WI38 (cell line): Measurements from ENCODE around the gene HOXB2.

ENCODE experiments used
- H3K4me3 ChIP-seq: 2 replicates; pipeline ENCODE4 v1.5.1; 2011; ENCODE audit warnings: low read depth, mild to moderate bottlenecking, control low read depth, low read length
- TF ChIP-seq, protein P1 (sequence below): IDR thresholded peaks from 2 replicates; pipeline ENCODE4 v1.5.1; 2012; ENCODE audit warnings: low read depth, mild to moderate bottlenecking, control low read depth, low read length

HOXB2 gene

DNA sequence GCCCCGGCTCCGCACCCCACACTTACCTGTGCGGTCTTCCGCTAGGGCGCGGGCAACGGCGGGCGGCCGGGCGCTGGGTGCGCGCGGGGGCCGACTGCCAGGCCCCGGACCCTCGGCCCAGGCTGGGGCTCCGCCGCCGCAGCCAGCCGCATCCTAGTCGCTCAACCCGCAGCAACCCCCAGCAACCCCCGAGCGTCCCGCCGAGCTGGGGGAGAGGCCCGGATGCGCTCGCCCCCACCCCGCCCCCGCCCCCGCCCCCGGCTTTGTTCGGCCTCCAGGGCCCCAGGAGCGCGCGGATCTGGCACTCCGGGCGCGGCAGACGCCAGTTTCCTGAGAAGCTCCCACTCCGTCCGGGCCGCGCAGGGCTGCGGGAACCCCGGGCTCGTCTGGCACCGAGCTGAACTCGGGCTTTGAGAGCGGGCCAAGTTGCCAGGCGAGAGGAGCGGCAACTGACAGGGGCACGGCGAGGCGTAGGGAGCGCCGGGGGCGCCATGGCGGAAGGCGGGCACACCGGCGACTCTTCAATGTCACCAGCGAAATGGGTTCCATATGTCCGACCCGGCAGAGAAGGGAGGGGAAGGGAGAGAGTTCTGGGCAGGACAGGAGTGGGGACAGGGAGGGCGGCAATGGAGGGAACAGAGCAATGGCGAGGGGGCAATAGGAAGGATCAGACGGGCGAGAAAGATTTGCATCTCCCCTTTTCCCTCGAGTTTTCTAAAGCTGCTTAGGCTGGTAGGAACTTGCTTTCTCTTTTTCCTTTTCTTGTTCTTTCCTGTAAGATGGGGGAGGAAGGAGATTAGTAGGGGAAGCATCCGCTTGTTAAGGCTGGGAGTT, 19.5 kb upstream of the HOXB2 start:
- TF ChIP-seq, protein P1, sequence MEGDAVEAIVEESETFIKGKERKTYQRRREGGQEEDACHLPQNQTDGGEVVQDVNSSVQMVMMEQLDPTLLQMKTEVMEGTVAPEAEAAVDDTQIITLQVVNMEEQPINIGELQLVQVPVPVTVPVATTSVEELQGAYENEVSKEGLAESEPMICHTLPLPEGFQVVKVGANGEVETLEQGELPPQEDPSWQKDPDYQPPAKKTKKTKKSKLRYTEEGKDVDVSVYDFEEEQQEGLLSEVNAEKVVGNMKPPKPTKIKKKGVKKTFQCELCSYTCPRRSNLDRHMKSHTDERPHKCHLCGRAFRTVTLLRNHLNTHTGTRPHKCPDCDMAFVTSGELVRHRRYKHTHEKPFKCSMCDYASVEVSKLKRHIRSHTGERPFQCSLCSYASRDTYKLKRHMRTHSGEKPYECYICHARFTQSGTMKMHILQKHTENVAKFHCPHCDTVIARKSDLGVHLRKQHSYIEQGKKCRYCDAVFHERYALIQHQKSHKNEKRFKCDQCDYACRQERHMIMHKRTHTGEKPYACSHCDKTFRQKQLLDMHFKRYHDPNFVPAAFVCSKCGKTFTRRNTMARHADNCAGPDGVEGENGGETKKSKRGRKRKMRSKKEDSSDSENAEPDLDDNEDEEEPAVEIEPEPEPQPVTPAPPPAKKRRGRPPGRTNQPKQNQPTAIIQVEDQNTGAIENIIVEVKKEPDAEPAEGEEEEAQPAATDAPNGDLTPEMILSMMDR = no peak
- peak overlapping the region; percentile 63 for H3K4me3 ChIP-seq

GRCh38 chr17:48563867-48564187, 18.9 kb upstream of the HOXB2 start:
- peak overlapping the region; percentile 63 for H3K4me3 ChIP-seq
- TF ChIP-seq, protein P1 = no peak

DNA sequence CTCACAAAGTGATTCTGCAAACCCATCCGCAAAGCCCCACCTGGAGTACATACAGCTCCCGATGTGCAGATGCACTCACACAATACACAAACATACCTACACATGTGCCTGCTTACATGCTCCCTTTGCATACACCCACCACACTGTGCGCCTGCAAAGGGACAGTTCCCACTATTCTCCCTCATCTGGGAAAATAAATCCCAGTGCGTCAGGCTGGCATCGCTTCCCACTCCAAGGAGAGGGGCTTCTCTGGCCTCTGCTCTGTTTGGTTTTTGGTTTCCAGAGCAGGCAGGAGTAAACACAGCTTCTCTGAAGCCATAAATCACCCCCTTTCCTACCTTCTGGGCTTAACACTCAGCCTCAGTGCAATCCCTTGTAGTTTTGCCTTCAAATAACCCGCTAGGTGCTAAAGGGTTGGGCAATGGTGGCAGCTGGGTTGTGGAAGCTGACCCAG, 18.5 kb upstream of the HOXB2 start:
- peak overlapping the region; percentile 63 for H3K4me3 ChIP-seq
- TF ChIP-seq, protein P1 = no peak

GRCh38 chr17:48562934-48563333, 18.0 kb upstream of the HOXB2 start:
- H3K4me3 ChIP-seq = peak overlapping the region; percentile 63
- TF ChIP-seq, protein P1 = no peak

GRCh38 chr17:48561884-48562810, 17.2 kb upstream of the HOXB2 start:
- H3K4me3 ChIP-seq = peak overlapping the region; percentile 63
- TF ChIP-seq, protein P1 = peak; percentile 57

- TF ChIP-seq, protein P1 = no peak
- peak overlapping the region; percentile 46 for H3K4me3 ChIP-seq
Measured at GRCh38 chr17:48559840-48560817, 15.2 kb upstream of the HOXB2 start.
